HG02970 (cell line): ENCODE measurements around the gene EXOC3.

Experiments used
- ATAC-seq: cut with Tn5 transposase; IDR thresholded peaks from one replicate; pipeline ENCODE4 v1.9.1; 2021; ENCODE audit warnings: mild to moderate bottlenecking, moderate library complexity, moderate number of reproducible peaks; ENCODE audit not compliant: unreplicated experiment, low FRiP score

EXOC3 gene

GRCh38 chr5:453725-454481 is 10.9 kb downstream of the EXOC3 start:
- no peak for ATAC-seq

GRCh38 chr5:454936-455335 is 12.0 kb downstream of the EXOC3 start:
- ATAC-seq = no peak

GRCh38 chr5:455806-456205 is 12.8 kb downstream of the EXOC3 start:
- ATAC-seq = no peak

- no peak for ATAC-seq
Measured at GRCh38 chr5:456351-457194, 13.6 kb downstream of the EXOC3 start.

- no peak for ATAC-seq
Measured at GRCh38 chr5:457195-457961, 14.4 kb downstream of the EXOC3 start.

- no peak for ATAC-seq
Measured at GRCh38 chr5:458547-459353, 15.8 kb downstream of the EXOC3 start.

GRCh38 chr5:459562-460272 is 16.7 kb downstream of the EXOC3 start:
- ATAC-seq = no peak

- no peak for ATAC-seq
Measured at GRCh38 chr5:460273-460625, 17.3 kb downstream of the EXOC3 start.

GRCh38 chr5:462051-462481 is 19.1 kb downstream of the EXOC3 start:
- no peak for ATAC-seq

GRCh38 chr5:463301-463700 is 20.3 kb downstream of the EXOC3 start:
- no peak for ATAC-seq

- ATAC-seq = no peak
Measured at GRCh38 chr5:463952-464351, 21.0 kb downstream of the EXOC3 start.

- ATAC-seq = no peak
Measured at GRCh38 chr5:464446-464842, 21.5 kb downstream of the EXOC3 start.

GRCh38 chr5:464843-465590 is 22.0 kb downstream of the EXOC3 start:
- no peak for ATAC-seq

- no peak for ATAC-seq
Measured at GRCh38 chr5:465591-466403, 22.8 kb downstream of the EXOC3 start.

- no peak for ATAC-seq
Measured at GRCh38 chr5:466661-467310, 23.8 kb downstream of the EXOC3 start.

- ATAC-seq = no peak
Measured at GRCh38 chr5:468401-468800, 25.4 kb downstream of the EXOC3 start.

GRCh38 chr5:469752-470483 is 26.9 kb downstream of the EXOC3 start:
- ATAC-seq = no peak
